GM20000 (cell line): ENCODE measurements around the gene SRF.

Experiments
- DNase-seq: peaks from one replicate; pipeline ENCODE4 v3.0.0; 2012; ENCODE audit warnings: low spot score
- TF ChIP-seq, protein P1 (sequence below): IDR thresholded peaks from 2 replicates; pipeline ENCODE4 v1.5.1; 2012; ENCODE audit warnings: mild to moderate bottlenecking, control low read depth; ENCODE audit errors: extremely low read depth, missing control alignments

Gene SRF

DNA sequence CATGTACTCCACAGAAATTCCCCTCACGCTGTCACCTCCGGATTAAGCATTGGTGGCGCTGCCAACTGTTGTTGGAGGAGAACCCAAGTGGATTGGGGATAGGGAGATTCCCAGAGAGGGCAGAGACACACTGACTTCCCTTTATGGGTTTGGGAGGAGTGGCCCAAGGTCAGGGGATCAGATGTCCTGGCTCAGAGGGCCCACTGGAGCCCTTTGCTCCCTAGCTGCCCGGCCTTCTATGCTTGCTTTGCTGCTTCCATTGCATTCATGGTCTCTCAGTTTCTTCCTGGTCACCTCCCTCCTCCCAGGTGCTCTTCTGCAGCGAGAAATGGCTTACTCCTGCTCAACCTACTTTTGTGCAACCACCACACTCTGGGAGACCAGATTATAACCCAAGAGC lies 25.3 kb downstream of the SRF start:
- TF ChIP-seq, protein P1, sequence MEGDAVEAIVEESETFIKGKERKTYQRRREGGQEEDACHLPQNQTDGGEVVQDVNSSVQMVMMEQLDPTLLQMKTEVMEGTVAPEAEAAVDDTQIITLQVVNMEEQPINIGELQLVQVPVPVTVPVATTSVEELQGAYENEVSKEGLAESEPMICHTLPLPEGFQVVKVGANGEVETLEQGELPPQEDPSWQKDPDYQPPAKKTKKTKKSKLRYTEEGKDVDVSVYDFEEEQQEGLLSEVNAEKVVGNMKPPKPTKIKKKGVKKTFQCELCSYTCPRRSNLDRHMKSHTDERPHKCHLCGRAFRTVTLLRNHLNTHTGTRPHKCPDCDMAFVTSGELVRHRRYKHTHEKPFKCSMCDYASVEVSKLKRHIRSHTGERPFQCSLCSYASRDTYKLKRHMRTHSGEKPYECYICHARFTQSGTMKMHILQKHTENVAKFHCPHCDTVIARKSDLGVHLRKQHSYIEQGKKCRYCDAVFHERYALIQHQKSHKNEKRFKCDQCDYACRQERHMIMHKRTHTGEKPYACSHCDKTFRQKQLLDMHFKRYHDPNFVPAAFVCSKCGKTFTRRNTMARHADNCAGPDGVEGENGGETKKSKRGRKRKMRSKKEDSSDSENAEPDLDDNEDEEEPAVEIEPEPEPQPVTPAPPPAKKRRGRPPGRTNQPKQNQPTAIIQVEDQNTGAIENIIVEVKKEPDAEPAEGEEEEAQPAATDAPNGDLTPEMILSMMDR = no peak

GRCh38 chr6:43199912-43200311 lies 28.8 kb downstream of the SRF start:
- TF ChIP-seq, protein P1 = no peak

More for the DNA sequence above, 25.3 kb downstream of the SRF start:
- DNase-seq = no peak

DNA sequence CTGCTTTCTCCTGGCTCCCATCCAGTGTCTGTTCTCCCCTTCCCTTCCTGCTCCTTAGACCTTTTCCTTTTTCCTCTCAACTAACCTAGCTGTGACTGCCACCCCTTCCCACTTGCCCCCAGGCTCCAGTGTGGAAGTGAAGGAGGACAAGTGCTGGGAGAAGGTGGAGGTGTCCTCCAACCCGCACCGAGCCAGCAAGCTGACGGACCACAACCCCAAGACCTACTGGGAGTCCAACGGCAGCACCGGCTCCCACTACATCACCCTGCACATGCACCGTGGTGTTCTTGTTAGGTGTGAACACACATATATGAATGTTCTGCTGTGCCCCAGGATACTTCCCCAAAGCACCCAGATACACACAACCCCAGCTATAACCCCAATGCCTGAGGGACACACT lies 29.5 kb downstream of the SRF start:
- TF ChIP-seq, protein P1 = no peak
- no peak for DNase-seq

More at GRCh38 chr6:43199912-43200311, 28.8 kb downstream of the SRF start:
- DNase-seq = no peak

DNA sequence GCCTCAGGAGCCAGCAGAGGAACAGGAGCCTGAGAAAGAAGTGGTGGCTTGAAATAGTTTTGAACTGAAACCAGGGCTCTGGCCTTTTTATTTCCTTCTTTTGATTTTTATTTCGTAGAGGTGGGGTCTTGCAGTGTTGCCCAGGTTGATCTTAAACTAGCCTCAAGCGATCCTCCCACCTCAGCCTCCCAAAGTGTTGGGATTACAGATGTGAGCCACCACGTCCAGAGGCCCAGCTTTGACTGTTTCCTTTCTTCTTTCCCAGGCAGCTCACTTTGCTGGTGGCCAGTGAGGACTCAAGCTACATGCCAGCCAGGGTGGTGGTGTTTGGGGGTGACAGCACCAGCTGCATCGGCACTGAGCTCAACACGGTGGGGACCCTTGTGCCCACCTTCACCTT lies 31.4 kb downstream of the SRF start:
- TF ChIP-seq, protein P1 = no peak
- no peak for DNase-seq

- DNase-seq = no peak
- TF ChIP-seq, protein P1 = no peak
Observed at GRCh38 chr6:43203029-43203717, 32.1 kb downstream of the SRF start.

DNA sequence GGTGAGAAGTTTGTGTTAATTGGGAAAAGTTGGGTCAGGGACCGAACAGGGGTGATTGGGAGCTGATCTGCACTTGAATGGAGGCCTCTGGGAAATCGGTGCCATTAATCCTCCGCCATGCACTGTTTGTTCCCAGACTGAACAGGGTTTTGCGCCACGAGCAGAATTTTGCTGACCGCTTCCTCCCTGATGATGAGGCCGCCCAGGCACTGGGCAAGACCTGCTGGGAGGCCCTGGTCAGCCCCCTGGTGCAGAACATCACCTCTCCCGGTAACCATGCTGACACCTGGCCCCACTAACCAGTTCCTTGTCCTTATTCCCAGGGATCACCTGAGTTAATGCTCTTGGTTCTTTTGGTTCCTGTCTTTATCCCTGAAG lies 32.6 kb downstream of the SRF start:
- TF ChIP-seq, protein P1 = no peak
- no peak for DNase-seq

DNA sequence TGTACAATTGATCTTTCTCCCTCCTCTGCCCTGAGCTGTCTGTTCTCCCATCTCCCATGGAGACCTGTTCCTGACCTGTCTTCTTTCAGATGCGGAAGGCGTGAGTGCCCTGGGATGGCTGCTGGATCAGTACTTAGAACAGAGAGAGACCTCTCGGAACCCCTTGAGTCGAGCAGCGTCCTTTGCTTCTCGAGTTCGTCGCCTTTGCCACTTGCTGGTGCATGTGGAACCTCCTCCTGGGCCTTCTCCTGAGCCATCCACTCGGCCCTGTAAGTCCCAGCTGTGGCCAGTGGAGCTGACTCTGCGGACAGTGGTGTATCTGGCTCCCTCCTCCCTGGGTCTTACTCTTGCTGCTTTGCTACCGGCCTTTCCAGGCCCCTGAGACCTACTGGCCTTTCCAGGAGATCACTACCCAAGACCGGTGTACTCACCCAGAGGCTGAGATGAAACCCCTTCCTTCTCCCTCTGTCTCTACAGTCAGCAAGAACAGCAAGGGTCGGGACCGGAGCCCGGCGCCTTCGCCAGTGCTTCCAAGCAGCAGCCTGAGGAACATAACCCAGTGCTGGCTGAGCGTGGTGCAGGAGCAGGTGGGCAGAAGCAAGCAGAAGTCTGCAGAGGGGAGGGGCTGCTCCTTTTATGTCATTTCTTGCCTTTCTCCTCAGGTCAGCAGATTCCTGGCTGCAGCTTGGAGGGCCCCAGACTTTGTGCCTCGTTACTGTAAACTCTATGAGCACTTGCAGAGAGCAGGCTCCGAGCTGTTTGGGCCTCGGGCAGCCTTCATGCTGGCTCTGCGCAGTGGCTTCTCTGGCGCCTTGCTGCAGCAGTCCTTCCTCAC lies 33.4 kb downstream of the SRF start:
- TF ChIP-seq, protein P1 = no peak
- no peak for DNase-seq
